A549 (cell line): ENCODE measurements around the gene CYP8B1. TPM values are rescaled to one million over a fixed set of nuclear protein-coding genes. Genes with fewer than 3 reads are reported as not detected.

Source experiments
- ATAC-seq, 2 experiments: fragments of 200-7000 bp in 1 of 2; fragments of >200 bp in 1 of 2; cut with Nextera tagmentation in 1 of 2; cut with Tn5 transposase in 1 of 2; 3 replicates each; pipeline versions ENCODE4 v1.8.0 to v1.9.1; 2018 to 2020; ENCODE audit warnings: mild to moderate bottlenecking in 1 of 2, moderate library complexity in 1 of 2
- CTCF ChIA-PET: fragments of 300-600 bp; sonication (Branson Sonifier 250); formaldehyde crosslinking; extraction: SDS; loops from one replicate; lab custom pipeline; 2021; ENCODE audit warnings: antibody characterized with exemption, inconsistent platforms; lab: Yijun Ruan, JAX
- POLR2A ChIA-PET: fragments of 350-600 bp; formaldehyde crosslinking; extraction: SDS; loops from one replicate; lab custom pipeline; 2021; ENCODE audit warnings: antibody characterized with exemption, inconsistent platforms; lab: Yijun Ruan, JAX
- DNase-seq, 2 experiments: peaks; one replicate each; pipeline versions ENCODE4 v3.0.0 to v3.0.0-alpha.2; 2011 to 2016; ENCODE audit warnings: low read depth in 1 of 2, low spot score in 1 of 2
- FAIRE-seq: peaks from 2 replicates; lab custom pipeline; 2011; peaks lifted over from hg19 to GRCh38; lab: Jason Lieb, UNC
- H3K27ac ChIP-seq, 2 experiments: fragments of >200 bp; sonication (Bioruptor Twin); formaldehyde crosslinking; 3 replicates each; pipeline ENCODE4 v1.5.1; 2016 to 2017
- H3K4me1 ChIP-seq: fragments of >200 bp; sonication (Bioruptor Twin); formaldehyde crosslinking; 3 replicates; pipeline ENCODE4 v1.6.1; 2016
- H3K4me2 ChIP-seq: fragments of >200 bp; sonication (Bioruptor Twin); formaldehyde crosslinking; 3 replicates; pipeline ENCODE4 v1.6.1; 2016
- H3K4me3 ChIP-seq: fragments of >200 bp; sonication (Bioruptor Twin); formaldehyde crosslinking; 3 replicates; pipeline ENCODE4 v1.5.1; 2016
- H3K9me3 ChIP-seq: fragments of >200 bp; sonication (Bioruptor Twin); formaldehyde crosslinking; 3 replicates; pipeline ENCODE4 v1.6.1; 2016
- CBX2 ChIP-seq: fragments of 200-600 bp; sonication (generic); IDR thresholded peaks from 2 replicates; pipeline ENCODE4 v1.6.1; 2016; ENCODE audit warnings: low read depth, mild to moderate bottlenecking, borderline replicate concordance
- CHD2 ChIP-seq: fragments of 150-350 bp; IDR thresholded peaks from 2 replicates; pipeline ENCODE4 v1.6.1; 2014; ENCODE audit warnings: low read length; ENCODE audit not compliant: partially characterized antibody
- CHD4 ChIP-seq: fragments of 200-600 bp; sonication (generic); IDR thresholded peaks from 2 replicates; pipeline ENCODE4 v1.6.1; 2016; ENCODE audit warnings: antibody characterized with exemption, mild to moderate bottlenecking, borderline replicate concordance
- EHF ChIP-seq: fragments of 250-450 bp; sonication (Bioruptor Pico); IDR thresholded peaks from 2 replicates; pipeline ENCODE4 v1.5.0; 2020; ENCODE audit warnings: mild to moderate bottlenecking
- FOSB ChIP-seq: fragments of 250-450 bp; sonication (Bioruptor Pico); IDR thresholded peaks from 2 replicates; pipeline ENCODE4 v1.5.0; 2020; ENCODE audit warnings: mild to moderate bottlenecking, moderate library complexity
- FOXS1 ChIP-seq: fragments of 250-450 bp; sonication (Bioruptor Pico); IDR thresholded peaks from 2 replicates; pipeline ENCODE4 v1.5.0; 2020; ENCODE audit warnings: mild to moderate bottlenecking, moderate library complexity
- HDAC2 ChIP-seq: fragments of 200-600 bp; sonication (generic); IDR thresholded peaks from 2 replicates; pipeline ENCODE4 v1.6.1; 2016
- HOXB5 ChIP-seq: fragments of 250-450 bp; sonication (Bioruptor Pico); IDR thresholded peaks from 2 replicates; pipeline ENCODE4 v1.5.0; 2020; ENCODE audit warnings: mild to moderate bottlenecking, moderate library complexity
- JUN ChIP-seq, 2 experiments: fragments of >200 bp; sonication (Bioruptor Twin); formaldehyde crosslinking; IDR thresholded peaks; 2 replicates in 1 of 2; 3 replicates in 1 of 2; pipeline ENCODE4 v1.6.1; 2016 to 2017
- KDM1A ChIP-seq: fragments of 200-600 bp; sonication (generic); IDR thresholded peaks from 2 replicates; pipeline ENCODE4 v1.6.1; 2016; ENCODE audit warnings: low read depth, mild to moderate bottlenecking
- KDM5A ChIP-seq: fragments of 200-600 bp; sonication (generic); IDR thresholded peaks from 2 replicates; pipeline ENCODE4 v1.6.1; 2016; ENCODE audit warnings: antibody characterized with exemption, mild to moderate bottlenecking
- NFE2L2 ChIP-seq: fragments of 150-350 bp; conservative IDR thresholded peaks from 2 replicates; pipeline ENCODE4 v1.6.1; 2014; ENCODE audit warnings: low read length
- NR3C1 ChIP-seq: fragments of >200 bp; sonication (Bioruptor Twin); formaldehyde crosslinking; IDR thresholded peaks from 3 replicates; pipeline ENCODE4 v1.6.1; 2017
- POLR2A ChIP-seq: IDR thresholded peaks from 2 replicates; pipeline ENCODE4 v1.6.1; 2012; ENCODE audit warnings: mild to moderate bottlenecking, low read length
- RCOR1 ChIP-seq: fragments of 150-350 bp; IDR thresholded peaks from 2 replicates; pipeline ENCODE4 v1.6.1; 2014; ENCODE audit warnings: antibody characterized with exemption, low read length, low read depth
- RFX5 ChIP-seq: fragments of 450-650 bp; IDR thresholded peaks from 2 replicates; pipeline ENCODE4 v1.7.1; 2014; ENCODE audit warnings: antibody characterized with exemption, mild to moderate bottlenecking, moderate library complexity
- SMC3 ChIP-seq: fragments of >200 bp; sonication (Bioruptor Twin); formaldehyde crosslinking; IDR thresholded peaks from 3 replicates; pipeline ENCODE4 v1.6.1; 2018; ENCODE audit warnings: inconsistent platforms
- SREBF2 ChIP-seq: fragments of 450-650 bp; IDR thresholded peaks from 2 replicates; pipeline ENCODE4 v1.6.1; 2014; ENCODE audit warnings: mild to moderate bottlenecking, moderate library complexity
- TFCP2L1 ChIP-seq: fragments of 250-450 bp; sonication (Bioruptor Pico); IDR thresholded peaks from 2 replicates; pipeline ENCODE4 v1.5.0; 2021; ENCODE audit warnings: mild to moderate bottlenecking
- ZC3H11A ChIP-seq: fragments of 450-650 bp; IDR thresholded peaks from 2 replicates; pipeline ENCODE4 v1.6.1; 2014; ENCODE audit warnings: antibody characterized with exemption, mild to moderate bottlenecking
- ZFP36 ChIP-seq: fragments of 450-650 bp; IDR thresholded peaks from 2 replicates; pipeline ENCODE4 v1.6.1; 2014; ENCODE audit warnings: borderline replicate concordance; ENCODE audit not compliant: partially characterized antibody
- ZSCAN20 ChIP-seq: fragments of 250-450 bp; sonication (Bioruptor Pico); IDR thresholded peaks from 2 replicates; pipeline ENCODE4 v1.8.0; 2022; ENCODE audit warnings: mild to moderate bottlenecking, moderate library complexity
- WGBS: methylation state at CpG from one replicate; pipeline ENCODE4 v1.1.6; 2017; ENCODE audit errors: missing lambda C conversion rate; 5-methylcytosine and 5-hydroxymethylcytosine counted together
- polyA plus RNA-seq, 4 experiments: library from polyadenylated mRNA; depleted of rRNA in 3 of 4; stranded (reverse); fragments of >200 nt; fragmentation: RNase III in 1 of 4; extraction: RNeasy Plus Mini Kit Qiagen cat#74134 plus additional on column Dnase treatment in 1 of 4; gene quantifications; 2 replicates in 3 of 4; 3 replicates in 1 of 4; pipeline ENCODE4 v1.2.3, GENCODE V29; 2011 to 2017
- TF ChIP-seq, protein P1 (sequence below): fragments of >200 bp; sonication (Bioruptor Twin); formaldehyde crosslinking; IDR thresholded peaks from 3 replicates; pipeline ENCODE4 v1.5.1; 2016
- TF ChIP-seq, protein P2 (sequence below): fragments of 200-600 bp; sonication (generic); IDR thresholded peaks from 2 replicates; pipeline ENCODE4 v1.6.1; 2016; ENCODE audit warnings: antibody characterized with exemption, mild to moderate bottlenecking, moderate library complexity

Gene CYP8B1
- polyA plus RNA-seq, 2 of the 4 experiments (the other 2 are of a cell fraction) = not detected

DNA sequence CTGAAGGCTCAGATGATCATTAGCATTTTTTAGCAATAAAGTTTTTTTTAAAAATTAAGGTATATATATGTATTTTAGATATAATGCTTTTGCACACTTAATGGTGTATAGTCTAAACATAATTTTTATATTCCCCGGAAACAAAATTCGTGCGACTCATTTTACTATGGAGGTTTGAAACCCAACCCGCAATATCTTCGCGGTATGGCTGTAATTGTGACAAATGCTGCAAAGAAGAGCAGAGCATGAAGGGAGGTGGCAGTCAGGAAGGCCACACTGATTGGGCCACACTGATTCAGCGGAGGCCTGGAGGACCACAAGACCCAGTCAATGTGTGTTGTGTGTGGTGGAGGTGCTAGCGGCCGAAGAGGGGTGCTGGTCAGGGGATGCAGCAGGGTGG lies 4.5 kb upstream of the CYP8B1 start:
- no peak; a peak in 1 of 6 replicates for ATAC-seq
- no peak for DNase-seq
- TF ChIP-seq ZC3H11A (no peak), SMC3 (no peak), CHD2 (no peak), TFCP2L1 (CRISPR knock-in tag) (no peak), ZFP36 (no peak), ZSCAN20 (CRISPR knock-in tag) (no peak)
- TF ChIP-seq, all 56 proteins: peak for 0
- ChIA-PET CTCF (no interaction called here), POLR2A (no interaction called here)
- WGBS = 91% methylated on average over 9 of the region's 9 CpGs
- FAIRE-seq = no peak
- no peaks in the 10 kb centered on the region for H3K9me3 ChIP-seq
- H3K4me3 ChIP-seq = peak overlapping the region; percentile 68
- H3K4me1 ChIP-seq = no peaks in the 10 kb centered on the region
- H3K4me2 ChIP-seq = peak overlapping the region; percentile 89
- peak overlapping the region; percentile 77 to 96; a peak in 5 of 6 replicates for H3K27ac ChIP-seq

DNA sequence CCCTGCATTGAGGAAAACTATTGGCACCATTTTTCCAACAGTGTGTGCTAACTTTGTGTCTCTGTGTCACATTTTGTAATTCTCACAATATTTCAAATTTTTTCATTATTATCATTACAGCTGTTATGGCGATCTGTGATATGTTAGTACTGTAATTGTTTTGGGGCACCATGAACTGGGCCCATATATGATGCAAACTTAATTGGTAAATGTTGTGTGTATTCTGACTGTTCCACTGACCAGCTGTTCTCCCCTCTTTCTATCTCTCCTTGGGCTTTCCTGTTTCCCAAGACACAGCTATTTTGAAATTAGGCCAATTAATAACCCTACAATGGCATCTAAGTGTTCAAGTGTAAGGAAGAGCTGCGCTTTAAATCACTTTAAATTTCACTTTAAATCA lies 2.2 kb upstream of the CYP8B1 start:
- TF ChIP-seq ZSCAN20 (CRISPR knock-in tag) = no peak
- TF ChIP-seq FOSB = no peak
- no peak for TF ChIP-seq CHD4
- TF ChIP-seq POLR2A = no peak
- no peak for TF ChIP-seq KDM1A
- TF ChIP-seq ZC3H11A = no peak
- TF ChIP-seq TFCP2L1 (CRISPR knock-in tag) = no peak
- TF ChIP-seq HDAC2 = no peak
- no peak for TF ChIP-seq RFX5
- TF ChIP-seq, protein P1, sequence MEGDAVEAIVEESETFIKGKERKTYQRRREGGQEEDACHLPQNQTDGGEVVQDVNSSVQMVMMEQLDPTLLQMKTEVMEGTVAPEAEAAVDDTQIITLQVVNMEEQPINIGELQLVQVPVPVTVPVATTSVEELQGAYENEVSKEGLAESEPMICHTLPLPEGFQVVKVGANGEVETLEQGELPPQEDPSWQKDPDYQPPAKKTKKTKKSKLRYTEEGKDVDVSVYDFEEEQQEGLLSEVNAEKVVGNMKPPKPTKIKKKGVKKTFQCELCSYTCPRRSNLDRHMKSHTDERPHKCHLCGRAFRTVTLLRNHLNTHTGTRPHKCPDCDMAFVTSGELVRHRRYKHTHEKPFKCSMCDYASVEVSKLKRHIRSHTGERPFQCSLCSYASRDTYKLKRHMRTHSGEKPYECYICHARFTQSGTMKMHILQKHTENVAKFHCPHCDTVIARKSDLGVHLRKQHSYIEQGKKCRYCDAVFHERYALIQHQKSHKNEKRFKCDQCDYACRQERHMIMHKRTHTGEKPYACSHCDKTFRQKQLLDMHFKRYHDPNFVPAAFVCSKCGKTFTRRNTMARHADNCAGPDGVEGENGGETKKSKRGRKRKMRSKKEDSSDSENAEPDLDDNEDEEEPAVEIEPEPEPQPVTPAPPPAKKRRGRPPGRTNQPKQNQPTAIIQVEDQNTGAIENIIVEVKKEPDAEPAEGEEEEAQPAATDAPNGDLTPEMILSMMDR = no peak
- TF ChIP-seq, protein P2, sequence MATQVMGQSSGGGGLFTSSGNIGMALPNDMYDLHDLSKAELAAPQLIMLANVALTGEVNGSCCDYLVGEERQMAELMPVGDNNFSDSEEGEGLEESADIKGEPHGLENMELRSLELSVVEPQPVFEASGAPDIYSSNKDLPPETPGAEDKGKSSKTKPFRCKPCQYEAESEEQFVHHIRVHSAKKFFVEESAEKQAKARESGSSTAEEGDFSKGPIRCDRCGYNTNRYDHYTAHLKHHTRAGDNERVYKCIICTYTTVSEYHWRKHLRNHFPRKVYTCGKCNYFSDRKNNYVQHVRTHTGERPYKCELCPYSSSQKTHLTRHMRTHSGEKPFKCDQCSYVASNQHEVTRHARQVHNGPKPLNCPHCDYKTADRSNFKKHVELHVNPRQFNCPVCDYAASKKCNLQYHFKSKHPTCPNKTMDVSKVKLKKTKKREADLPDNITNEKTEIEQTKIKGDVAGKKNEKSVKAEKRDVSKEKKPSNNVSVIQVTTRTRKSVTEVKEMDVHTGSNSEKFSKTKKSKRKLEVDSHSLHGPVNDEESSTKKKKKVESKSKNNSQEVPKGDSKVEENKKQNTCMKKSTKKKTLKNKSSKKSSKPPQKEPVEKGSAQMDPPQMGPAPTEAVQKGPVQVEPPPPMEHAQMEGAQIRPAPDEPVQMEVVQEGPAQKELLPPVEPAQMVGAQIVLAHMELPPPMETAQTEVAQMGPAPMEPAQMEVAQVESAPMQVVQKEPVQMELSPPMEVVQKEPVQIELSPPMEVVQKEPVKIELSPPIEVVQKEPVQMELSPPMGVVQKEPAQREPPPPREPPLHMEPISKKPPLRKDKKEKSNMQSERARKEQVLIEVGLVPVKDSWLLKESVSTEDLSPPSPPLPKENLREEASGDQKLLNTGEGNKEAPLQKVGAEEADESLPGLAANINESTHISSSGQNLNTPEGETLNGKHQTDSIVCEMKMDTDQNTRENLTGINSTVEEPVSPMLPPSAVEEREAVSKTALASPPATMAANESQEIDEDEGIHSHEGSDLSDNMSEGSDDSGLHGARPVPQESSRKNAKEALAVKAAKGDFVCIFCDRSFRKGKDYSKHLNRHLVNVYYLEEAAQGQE = no peak
- TF ChIP-seq CBX2 = no peak
- no peak for TF ChIP-seq HOXB5 (CRISPR knock-in tag)
- no peak for DNase-seq
- Histone ChIP-seq H3K9me3 (no peaks in the 10 kb centered on the region), H3K4me3 (no peak overlapping the region), H3K27ac (no peak overlapping the region), H3K4me1 (no peaks in the 10 kb centered on the region), H3K4me2 (no peak overlapping the region)
- ChIA-PET CTCF (interaction anchor here (2.1 to 2.3 kb wide), 2 partner anchors 8 to 97 kb away, joined by 4 to 14 read pairs; no protein-coding TSS in a partner anchor), POLR2A (no interaction called here)
- no peak for FAIRE-seq
- ATAC-seq = no peak
- WGBS = 38% methylated on average over 2 of the region's 2 CpGs

DNA sequence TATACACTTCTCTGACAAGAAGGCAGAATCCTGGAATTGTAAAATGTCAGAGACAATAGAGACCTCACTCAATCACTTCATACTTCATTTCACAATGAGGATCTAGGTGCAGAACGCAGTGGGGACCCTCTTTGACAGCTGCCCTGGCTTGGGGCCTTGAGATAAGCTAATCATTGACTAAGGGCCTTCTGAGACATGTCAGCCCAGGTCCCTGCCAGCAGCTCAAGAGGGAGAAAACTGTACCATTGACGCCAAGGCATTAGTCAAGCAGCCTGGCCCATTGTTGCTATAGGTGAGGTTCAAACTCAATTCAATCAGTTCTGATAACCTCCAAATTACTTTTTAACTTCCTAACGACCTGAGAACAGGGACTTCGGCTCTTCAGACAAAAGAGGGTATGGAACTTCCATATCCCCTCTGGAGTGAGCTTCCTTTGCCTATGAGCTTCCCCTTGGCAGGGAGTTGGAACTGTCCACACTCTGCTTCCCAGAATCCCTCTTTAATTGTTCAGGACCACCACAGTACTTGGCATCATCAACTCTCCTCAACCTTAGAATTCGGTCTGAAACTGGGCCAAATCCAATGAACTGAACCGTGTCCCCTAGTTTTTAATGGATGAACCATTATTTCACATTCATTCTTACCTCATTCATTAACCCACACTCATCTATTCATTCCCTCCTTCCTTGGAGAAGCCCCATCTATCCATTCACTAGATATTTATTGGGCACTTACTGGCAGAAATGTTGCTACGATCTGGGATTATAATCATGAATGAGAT lies 1.5 kb upstream of the CYP8B1 start:
- TF ChIP-seq KDM5A (no peak), RCOR1 (no peak), NFE2L2 (no peak), NR3C1 (no peak), HOXB5 (CRISPR knock-in tag) (no peak), ZC3H11A (no peak), FOXS1 (CRISPR knock-in tag) (no peak), CHD2 (no peak), JUN (IDR thresholded peaks at IDR 0.05) (no peak), FOSB (no peak), EHF (CRISPR knock-in tag) (no peak), SREBF2 (no peak)
- CTCF ChIA-PET = no interaction called here
- POLR2A ChIA-PET = no interaction called here
- H3K27ac ChIP-seq = no peak overlapping the region
- 23% methylated on average over 7 of the region's 7 CpGs for WGBS
- ATAC-seq (no peak), FAIRE-seq (no peak), DNase-seq (no peak)
- H3K4me1 ChIP-seq = no peaks in the 10 kb centered on the region
- no peak overlapping the region for H3K4me3 ChIP-seq
- H3K4me2 ChIP-seq = no peak overlapping the region
- no peaks in the 10 kb centered on the region for H3K9me3 ChIP-seq
